KBM-7 (cell line): Measurements from ENCODE around the gene FAM24B.
A peak's percentile ranks its signal among the peaks of the same experiment; 100 is the strongest.
"Not testable (repeated sequence)": the region's sequence is repeated elsewhere in the genome, so short reads cannot be mapped to it uniquely, and the experiment has no call there.

ENCODE experiments used
- DNase-seq: peaks from one replicate; pipeline ENCODE4 v3.0.0-alpha.2; 2015
- in situ Hi-C: fragments of 300-500 bp; cut with MboI; formaldehyde crosslinking; loops from 2 replicates; pipeline ENCODE4 v1.14.3; 2020; ENCODE audit warnings: low sequenced_read_pairs, low pct_unique_long_range_greater_than_20kb, mixed read lengths

The FAM24B gene, protein sequence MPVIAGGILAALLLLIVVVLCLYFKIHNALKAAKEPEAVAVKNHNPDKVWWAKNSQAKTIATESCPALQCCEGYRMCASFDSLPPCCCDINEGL

GRCh38 chr10:122879339-122880273, at the start of gene FAM24B:
Gene FAM24B (minus strand): TSS chr10:122879581. CDS start chr10:122850515, 29,066 bp downstream.
- DNase-seq = no peak
- in situ Hi-C loops = no loop called here

DNA sequence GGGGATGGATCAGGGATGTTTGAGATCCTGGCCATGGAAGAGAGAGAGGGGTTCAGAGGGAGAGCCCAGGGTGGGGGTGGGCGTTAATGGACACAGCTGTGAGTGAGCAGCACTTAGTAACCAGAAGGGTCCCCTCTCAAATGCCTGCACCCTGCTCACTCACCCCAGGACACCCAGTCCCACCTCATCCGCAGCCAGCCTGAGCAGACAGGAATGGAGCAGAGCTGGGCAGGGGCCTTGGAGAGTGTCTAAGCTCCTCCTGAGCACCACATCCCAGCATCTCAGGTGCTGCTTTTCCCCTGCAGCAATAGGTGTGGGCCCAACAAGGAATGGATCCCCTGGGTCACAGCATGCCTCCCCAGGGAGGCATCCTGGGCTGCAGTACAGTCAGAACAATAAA, 36.3 kb upstream of the FAM24B start:
- DNase-seq = no peak
- in situ Hi-C loops = no loop called here

DNA sequence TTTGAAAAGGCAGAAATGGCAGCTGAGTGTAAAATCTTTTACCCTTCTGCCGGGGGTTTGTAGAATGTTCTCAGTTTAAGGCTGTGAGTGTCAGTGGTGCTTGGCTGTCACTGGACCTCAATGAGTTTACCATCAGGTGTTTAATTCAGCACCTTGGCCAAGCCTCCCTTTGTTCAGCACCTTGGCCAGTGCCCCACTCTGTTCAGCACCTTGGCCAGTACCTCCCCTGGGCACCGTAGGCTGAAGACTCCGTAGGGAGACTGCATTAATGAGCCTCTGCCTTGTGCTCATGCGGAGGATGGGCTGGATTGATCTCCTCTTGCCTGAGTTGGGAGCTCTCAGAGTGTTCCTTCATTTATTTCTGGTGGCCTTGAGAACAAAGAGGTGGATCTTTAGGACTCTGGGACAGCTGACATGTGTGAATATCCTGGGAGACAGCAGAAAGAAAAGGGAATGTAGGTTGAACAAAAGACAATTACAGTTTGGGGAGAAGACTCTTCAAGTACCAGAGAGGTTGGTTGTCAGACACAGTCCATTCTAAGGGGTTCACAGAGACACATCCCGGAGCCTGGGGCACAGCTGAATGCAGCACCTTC, 32.6 kb upstream of the FAM24B start:
- in situ Hi-C loops = no loop called here
- peak; percentile 55 for DNase-seq

DNA sequence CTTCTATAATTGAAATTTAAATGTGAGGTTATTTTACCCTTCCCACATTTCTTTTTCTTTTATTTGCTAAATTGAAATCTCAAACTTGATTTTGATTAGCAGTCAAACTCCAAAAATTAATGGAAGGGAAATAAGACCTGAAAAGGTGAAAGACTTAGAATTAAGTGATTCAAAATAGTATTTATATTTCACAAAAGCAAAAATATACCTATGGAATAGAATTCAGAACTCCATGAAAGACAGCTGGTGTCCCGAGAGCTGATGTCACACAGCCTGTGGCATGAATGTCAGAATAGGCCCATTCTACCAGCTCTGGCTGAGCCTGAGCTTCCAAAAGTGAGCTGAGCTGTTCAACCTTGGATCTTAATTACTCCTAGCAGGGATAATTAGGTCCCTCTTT, 30.9 kb upstream of the FAM24B start, which contains the start of gene FAM24A:
Gene FAM24A (plus strand): TSS at position 301 of the 400 bp plus-strand sequence. CDS start 1,025 bp downstream, outside the sequence.
- DNase-seq = no peak

GRCh38 chr10:122903861-122904260, 24.5 kb upstream of the FAM24B start:
- in situ Hi-C loops = not testable (repeated sequence)

More for the DNA sequence above, 30.9 kb upstream of the FAM24B start, which contains the start of gene FAM24A:
- in situ Hi-C loops = no loop called here

DNA sequence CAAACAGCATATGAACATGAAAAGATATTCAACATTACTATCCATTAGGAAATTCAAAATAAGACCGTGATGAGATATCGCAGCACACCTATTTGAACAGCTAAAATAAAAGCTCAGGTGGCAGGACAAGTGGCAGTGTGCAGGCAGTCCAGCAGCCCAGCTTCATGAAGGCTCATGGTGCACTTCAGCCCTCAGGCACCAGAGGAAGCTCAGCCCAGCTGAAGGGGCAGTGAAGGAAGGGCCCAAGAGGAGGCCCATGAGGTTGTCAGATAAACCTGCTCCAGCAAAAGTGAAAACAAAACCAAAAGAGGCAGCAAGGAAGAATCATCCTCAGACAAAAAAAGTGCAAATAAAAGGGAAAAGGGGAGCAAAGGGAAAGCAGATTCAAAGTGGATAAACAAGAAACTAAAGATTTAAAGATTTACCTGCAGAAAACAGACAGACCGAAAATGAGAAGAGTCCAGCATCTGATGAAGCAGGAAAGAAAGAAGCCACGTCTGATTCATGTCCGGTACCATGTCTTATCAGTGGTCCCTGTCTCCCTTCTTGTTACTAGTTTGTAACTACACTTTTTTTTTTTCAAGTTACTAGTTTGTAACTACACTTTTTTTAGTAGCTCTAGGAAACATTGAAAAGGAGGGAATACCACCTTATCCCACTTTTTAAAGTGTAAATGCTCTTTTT, 15.0 kb upstream of the FAM24B start:
- in situ Hi-C loops = no loop called here
- no peak for DNase-seq

More at GRCh38 chr10:122903861-122904260, 24.5 kb upstream of the FAM24B start:
- DNase-seq = not testable (repeated sequence)

DNA sequence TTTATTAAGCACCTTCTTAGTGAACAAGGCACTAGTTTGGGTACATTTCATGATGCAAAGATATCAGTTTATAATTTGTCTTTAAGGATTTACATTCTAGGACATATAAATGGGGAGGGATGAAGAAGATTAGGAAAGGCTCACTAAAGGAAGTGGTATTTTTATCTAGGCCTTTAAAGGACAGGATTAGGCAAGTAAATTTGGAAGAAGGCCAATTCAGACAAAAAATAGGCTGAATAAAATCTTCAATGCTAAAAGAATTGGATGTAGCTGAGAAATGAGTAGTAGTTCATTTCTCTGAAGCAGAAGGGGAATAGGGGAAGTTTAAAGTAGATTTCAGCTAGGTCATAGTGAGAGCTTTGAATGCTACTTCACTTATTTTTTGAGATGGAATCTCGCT, 4.8 kb upstream of the FAM24B start:
- in situ Hi-C loops = no loop called here
- DNase-seq = no peak

DNA sequence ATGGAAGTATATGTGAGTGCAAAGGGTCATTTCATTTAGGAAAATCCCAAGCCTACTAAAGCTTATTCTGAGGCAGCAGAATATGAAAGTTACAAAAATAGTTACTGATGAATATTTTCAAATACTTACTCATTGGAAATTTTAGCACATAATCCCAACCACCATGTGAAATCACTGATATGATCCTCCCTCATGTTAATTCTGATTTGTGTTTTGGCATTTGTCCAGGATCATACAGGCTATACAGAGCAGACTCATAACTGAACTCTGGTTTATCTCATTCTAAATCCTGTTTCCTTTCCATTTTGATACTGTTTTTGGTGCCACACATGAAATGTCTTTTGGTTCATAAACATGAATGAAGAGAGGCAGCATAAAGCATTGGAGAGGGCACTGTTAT, 3.4 kb upstream of the FAM24B start:
- in situ Hi-C loops = no loop called here
- no peak for DNase-seq

GRCh38 chr10:122878799-122879338, 512 bp downstream of the FAM24B start:
- DNase-seq = no peak
- in situ Hi-C loops = no loop called here

GRCh38 chr10:122877264-122877663, 2.1 kb downstream of the FAM24B start:
- in situ Hi-C loops = no loop called here
- DNase-seq = no peak

- in situ Hi-C loops = no loop called here
- no peak for DNase-seq
These were observed 2.9 kb downstream of the FAM24B start for GRCh38 chr10:122876467-122876855.

- no peak for DNase-seq
These were observed 3.4 kb downstream of the FAM24B start for GRCh38 chr10:122875843-122876466.

GRCh38 chr10:122871947-122872346, 7.4 kb downstream of the FAM24B start:
- in situ Hi-C loops, DNase-seq: not testable (repeated sequence)

More at GRCh38 chr10:122875843-122876466, 3.4 kb downstream of the FAM24B start:
- in situ Hi-C loops = no loop called here

GRCh38 chr10:122868768-122869167, 10.6 kb downstream of the FAM24B start:
- in situ Hi-C loops, DNase-seq: not testable (repeated sequence)

DNA sequence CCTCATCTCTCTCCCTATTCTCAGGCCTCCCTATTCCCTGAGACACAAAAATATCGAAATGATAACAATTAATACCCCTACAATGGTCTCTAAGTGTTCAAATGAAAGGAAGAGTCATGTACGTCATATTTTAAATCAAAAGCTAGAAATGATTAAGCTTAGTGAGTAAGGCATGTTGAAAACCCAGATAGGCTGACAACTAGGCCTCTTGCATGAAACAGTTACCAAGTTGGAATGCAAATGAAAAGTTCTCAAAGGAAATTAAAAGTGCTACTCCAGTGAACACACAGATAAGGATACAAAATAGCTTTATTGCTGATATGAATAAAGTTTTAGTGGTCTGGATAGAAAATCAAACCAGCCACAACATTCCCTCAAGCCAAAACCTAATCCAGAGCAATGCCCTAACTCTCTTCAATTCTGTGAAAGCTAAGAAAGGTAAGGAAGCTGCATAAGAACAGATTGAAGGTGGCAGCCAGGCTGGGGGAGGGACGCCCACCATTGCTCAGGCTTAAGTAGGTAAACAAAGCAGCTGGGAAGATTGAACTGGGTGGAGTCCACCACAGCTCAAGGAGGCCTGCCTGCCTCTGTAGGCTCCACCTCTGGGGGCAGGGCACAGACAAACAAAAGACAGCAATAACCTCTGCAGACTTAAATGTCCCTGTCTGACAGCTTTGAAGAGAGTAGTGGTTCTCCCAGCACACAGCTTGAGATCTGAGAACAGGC, 12.5 kb downstream of the FAM24B start:
- in situ Hi-C loops, DNase-seq: not testable (repeated sequence)

DNA sequence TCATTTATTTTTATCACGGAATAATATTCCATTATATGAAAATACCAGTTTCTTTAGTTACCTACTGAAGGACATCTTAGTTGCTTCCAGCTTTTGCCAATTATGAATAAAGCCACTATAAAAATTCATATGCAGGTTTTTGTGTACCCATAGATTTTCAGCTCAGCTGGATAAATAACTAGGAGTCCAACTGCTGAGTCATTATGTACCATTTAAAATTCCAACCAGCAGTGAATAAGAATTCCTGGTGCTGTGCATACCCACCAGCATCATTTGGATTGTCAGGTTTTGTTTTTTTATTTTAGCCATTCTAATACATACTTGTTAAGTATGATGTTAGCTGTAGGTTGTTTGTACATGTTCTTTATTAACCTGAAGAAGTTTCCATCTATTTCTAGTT, 14.5 kb downstream of the FAM24B start:
- no peak for DNase-seq
- in situ Hi-C loops = no loop called here

DNA sequence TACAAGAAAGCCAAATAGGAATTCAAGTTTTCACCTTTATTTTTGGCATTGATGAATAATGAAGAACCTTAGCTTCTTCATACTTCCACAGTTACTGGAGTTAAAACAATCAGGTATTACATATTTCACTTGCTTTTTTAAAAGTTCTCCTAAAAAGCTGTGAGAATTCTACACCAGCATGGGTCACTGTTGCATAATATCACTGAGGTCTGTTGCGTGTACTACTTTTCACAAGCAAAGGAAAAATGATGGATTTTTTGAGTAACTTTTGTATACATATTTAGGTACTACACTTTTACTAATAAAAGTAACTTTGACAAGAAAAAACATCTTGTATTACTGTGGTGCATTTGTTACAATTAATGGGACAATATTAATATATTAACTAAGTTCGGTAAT, 15.2 kb downstream of the FAM24B start:
- DNase-seq = no peak
- in situ Hi-C loops = no loop called here
